Measurements from ENCODE around the gene GRIN1.

Gene GRIN1
- 0 to 0.07 reads per million in 2 donors for total RNA-seq

- DNase-seq: peak in 2 of 5 experiments; percentile 14 to 40
Observed at GRCh38 chr9:137138722-137139467, at the start of gene GRIN1. GRIN1 (plus strand) TSS chr9:137139154; CDS start chr9:137139487, 333 bp downstream.

DNA sequence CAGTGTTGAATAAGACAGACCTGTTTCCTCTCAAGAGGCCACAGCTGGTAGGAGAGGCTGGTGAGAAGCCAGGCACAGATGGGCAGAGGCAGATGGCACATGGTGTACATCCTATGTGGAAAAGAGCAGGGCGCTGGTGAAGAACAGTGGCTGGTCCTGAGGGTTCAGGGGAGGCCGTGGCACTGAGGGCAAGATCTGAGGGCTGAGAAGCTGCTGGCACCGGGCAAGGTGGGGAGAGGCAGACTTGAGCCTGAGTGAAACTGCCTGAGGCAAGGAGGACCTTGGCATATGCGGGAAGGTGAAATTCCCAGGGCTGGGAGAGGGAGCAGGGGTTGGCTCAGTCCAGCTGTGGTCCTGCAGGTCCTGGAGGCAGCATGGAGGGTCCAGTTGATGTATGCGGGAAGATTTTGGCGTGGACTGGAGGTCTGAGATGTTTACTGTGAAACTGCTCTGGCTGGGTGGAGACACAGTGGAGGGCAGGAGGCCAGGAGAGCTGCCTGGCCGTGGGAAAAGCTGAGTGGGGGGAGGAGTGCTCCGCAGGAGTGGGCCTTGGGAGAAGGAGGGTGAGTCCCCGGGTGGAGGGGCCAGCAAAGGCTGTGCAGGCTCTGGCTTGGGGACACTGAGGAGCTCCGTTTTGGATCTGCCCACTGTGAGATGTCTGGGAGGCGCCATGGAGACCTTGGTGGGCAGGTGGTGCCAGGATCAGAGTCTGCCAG is 49.6 kb upstream of the GRIN1 start:
- DNase-seq: no peak

- peak; percentile 65 to 96 (median 84) for DNase-seq
Observed at GRCh38 chr9:137095664-137096517, 43.1 kb upstream of the GRIN1 start.

DNA sequence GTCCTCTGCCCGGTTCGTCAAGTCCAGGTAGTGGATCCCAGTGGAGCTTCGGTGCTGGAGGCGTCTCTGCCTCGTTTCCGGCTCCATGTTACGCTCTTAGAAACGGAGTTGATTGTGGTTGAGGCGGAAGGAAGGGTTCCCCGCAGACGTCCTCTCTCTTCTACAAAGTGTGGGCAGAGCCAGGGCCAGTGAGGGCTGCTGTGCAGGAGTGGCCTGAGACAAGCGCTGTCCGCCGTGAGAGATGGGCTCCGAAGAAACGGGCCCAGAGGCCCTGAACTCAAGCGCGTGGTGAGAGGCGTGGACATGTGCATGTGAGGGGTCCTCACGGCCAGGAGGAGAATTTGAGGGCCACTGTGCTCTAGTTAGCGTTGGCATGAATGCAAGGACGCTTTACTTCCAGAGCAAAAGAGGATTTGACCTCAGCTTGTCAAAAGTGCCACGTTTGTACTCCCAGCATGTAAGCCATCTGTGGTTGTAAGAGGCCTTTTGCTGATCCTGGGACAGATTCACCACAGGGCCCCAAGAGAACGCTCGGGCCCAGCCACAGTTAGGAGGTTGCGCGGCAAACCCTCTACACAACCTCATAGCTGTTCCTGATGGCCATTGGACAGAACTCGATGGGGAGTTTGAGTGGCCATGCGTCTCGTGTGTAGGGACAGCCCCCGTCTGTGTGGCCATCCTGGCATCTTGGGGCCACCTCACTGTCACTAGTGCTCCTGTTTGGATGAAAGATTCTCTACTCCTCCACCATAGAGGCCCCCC is 42.0 kb upstream of the GRIN1 start:
- peak in 1 of 5 experiments; percentile 34 for DNase-seq

GRCh38 chr9:137097761-137098462 is 41.0 kb upstream of the GRIN1 start:
- DNase-seq: no peak

DNA sequence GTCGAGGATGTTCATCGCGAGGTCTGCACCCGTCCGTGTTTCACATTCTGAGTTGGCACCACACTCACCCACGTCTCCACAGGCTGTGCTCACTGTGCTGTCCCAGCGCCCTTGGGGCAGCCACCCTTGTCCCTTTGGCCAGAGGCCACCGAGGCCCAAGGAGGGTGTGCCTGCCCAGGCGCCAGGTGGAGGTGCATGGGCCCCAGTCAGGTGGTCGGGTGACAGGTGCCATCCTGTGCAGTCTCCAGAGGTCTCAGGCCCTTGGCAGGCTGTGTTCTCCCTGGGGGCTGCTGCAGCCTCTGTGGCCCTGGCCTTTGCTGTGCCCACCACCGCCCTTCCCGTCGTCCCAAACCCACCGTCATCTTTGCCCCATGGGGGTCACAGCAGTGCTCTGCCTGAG is 39.7 kb upstream of the GRIN1 start:
- DNase-seq: no peak

DNA sequence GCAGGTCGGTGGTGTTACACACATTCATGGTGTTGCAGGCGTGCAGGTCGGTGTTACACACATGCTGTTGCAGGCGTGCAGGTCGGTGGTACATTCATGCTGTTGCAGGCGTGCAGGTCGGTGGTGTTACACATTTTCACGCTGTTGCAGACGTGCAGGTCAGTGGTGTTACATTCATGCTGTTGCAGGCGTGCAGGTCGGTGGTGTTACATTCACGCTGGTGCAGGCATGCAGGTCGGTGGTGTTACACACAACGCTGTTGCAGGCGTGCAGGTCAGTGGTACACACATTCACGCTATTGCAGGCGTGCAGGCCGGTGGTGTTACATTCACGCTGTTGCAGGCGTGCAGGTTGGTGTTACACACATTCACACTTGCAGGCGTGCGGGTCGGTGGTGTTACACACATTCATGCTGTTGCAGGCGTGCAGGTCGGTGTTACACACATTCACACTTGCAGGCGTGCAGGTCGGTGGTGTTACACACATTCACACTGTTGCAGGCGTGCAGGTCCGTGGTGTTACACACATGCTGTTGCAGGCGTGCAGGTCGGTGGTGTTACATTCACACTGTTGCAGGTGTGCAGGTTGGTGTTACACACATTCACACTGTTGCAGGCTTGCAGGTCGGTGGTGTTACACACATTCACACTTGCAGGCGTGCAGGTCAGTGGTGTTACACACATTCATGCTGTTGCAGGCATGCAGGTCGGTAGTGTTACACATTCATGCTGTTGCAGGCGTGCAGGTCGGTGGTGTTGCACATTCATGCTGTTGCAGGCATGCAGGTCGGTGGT is 35.6 kb upstream of the GRIN1 start:
- DNase-seq: no peak

GRCh38 chr9:137105814-137106661 is 32.9 kb upstream of the GRIN1 start:
- DNase-seq: no peak

- no peak for DNase-seq
Observed at GRCh38 chr9:137106662-137107250, 32.2 kb upstream of the GRIN1 start.

DNA sequence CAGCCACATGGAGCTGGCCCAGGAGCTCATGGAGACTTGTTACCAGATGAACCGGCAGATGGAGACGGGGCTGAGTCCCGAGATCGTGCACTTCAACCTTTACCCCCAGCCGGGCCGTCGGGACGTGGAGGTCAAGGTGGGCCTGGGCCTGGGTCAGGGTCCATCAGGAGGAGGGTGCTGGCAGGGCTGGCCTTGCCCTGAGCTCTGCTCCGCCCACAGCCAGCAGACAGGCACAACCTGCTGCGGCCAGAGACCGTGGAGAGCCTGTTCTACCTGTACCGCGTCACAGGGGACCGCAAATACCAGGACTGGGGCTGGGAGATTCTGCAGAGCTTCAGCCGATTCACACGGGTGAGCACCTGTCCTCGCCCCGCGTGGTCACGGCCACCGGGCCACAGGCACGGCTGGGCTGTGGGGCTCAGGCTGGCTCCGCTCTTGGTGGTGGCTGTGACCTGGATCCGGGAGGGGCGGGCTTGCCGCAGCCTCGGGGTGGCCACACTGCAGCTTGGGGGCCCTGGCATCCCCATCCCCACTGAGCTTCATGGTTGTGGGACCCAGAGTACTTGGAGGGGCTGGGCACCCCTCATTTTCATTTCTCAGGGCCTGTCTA is 31.5 kb upstream of the GRIN1 start:
- DNase-seq: no peak

GRCh38 chr9:137107982-137108381 is 31.0 kb upstream of the GRIN1 start:
- DNase-seq: no peak

DNA sequence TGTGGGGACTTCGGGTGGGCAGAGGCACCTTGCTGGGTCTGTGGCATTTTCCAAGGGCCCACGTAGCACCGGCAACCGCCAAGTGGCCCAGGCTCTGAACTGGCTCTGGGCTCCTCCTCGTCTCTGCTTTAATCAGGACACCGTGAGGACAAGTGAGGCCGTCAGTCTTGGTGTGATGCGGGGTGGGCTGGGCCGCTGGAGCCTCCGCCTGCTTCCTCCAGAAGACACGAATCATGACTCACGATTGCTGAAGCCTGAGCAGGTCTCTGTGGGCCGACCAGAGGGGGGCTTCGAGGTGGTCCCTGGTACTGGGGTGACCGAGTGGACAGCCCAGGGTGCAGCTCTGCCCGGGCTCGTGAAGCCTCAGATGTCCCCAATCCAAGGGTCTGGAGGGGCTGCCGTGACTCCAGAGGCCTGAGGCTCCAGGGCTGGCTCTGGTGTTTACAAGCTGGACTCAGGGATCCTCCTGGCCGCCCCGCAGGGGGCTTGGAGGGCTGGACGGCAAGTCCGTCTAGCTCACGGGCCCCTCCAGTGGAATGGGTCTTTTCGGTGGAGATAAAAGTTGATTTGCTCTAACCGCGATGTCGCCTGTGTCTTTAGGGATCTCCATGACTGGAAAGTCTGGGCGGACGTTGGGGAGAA is 30.2 kb upstream of the GRIN1 start:
- no peak for DNase-seq

DNA sequence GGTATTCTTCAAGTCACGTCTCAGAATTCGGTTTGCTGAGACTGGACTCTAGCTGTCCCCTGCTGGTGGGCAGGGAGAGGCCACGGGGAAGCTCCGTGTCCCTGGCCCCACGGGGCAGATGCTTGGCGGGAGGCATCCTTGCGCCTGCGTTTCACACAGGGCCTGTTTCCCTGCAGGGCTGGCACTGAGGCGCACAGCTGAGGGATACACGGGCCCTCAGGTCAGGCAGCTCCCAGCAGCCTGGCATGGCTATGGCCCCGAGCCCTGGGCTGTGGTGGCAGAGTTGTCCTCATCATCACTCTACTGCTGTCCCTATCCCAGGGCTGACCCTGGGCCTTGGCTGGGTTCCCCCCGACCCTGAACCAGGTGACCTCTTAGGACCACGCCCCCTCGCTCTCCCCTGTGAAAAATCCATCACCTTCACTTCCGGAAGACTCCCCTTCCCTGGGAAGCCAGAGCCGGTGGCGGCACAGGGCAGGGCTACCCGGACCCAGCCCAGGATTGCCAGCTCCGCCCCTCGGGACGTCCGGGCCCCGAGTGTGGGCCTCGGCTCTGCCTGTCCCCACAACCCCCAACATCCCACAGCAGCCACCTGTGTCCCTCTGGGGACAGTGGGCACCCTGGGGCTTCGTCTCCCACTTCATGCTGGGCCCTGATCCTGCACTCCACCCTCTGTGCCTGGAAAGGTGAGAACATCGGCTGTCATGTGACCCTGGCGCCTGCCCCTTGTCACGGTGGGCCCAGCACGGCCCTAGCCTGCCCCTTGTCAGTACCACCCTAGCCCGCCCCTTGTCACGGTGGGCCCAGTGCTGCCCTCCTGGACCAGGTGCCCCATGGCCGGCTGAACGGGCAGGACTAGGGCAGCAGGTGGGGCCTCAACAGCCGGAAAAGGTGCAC is 29.5 kb upstream of the GRIN1 start:
- DNase-seq: no peak

DNA sequence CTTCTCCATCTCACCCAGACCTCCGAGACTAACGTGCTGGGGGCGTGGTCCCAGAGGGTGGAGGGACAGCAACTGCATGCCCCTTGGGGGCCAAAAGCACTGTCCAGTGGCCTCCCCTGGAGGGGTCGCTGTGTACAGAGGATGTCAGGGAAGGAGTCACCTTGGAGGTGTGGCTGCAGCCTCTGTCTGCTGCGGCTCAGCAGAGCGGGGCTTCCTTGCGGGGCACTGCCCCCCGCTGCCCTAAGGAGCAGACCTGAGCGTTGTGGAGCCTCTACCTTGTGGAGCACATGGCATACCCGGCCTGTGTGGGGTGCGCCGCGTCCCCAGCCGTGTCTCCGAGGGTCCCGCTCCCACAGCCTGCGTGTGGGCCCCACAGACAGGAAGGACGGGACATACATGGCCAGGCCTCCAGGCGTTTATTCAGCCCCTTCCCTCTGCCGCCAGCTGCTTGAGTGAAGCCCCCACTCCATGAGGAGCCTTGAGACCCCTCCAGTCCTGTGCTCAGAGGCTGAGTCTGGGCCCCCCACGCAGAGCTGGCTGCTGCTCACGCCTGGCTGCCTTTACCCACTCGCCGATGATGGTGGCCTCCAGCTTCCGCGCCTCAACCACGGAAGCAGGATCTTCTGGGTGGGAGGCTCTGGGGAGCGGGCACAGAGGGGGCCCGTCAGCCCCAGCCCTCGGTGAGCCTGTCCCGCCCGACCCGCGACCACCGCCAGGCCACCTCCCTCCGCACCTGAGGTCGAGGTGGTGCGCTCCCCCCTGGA is 28.6 kb upstream of the GRIN1 start:
- DNase-seq: no peak

- no peak for DNase-seq
Observed at GRCh38 chr9:137110911-137111787, 27.8 kb upstream of the GRIN1 start.

Measured in T-helper 2 cell (primary cell).